HG03060 (cell line): ENCODE data around the gene NELL1.

ENCODE experiments used
- ATAC-seq: cut with Tn5 transposase; IDR thresholded peaks from one replicate; pipeline ENCODE4 v1.9.1; 2021; ENCODE audit warnings: low read depth, moderate number of reproducible peaks; ENCODE audit not compliant: unreplicated experiment

The NELL1 gene

DNA sequence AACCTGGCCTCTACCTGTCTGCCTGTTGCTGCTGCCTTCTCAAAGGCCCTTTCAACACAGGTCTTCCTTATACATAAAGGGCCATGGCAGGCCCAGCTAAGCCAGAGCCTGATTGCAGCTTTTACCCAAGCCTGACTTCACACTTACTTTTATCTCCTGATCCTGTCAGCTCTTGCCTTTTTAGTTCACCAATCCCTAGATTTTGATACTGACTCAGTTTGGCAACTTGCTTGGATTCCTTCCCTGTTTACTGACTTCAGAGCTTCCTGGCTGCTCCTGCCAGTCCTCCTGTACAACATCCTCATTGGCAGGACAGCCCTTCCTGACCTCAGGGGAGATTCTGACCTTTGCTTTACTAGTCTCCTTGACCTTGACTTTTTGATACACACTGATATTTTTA lies 195.2 kb downstream of the NELL1 start:
- no peak for ATAC-seq

DNA sequence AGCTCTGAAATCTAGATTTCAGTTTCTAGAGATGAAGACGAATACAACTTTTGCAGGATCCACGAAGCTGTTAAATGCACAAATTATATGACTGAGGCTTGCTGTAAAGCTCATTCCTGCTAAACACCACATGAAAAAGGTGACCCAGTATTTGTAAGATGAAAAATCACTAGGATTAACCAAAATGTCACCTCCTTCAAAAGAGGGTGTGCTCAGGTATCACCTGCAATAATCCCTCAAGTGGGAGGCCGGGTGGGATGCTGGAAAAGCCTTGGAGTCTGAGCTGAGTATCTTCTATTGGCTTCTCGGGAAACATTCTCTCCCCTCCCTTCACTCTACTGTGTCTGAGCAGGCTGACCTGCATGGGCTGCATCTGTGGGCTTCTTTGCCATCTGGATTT lies 195.8 kb downstream of the NELL1 start:
- ATAC-seq = no peak

GRCh38 chr11:20869123-20869522 lies 199.7 kb downstream of the NELL1 start:
- ATAC-seq = no peak

GRCh38 chr11:20873054-20873453 lies 203.7 kb downstream of the NELL1 start:
- ATAC-seq = no peak

GRCh38 chr11:20874358-20874757 lies 205.0 kb downstream of the NELL1 start:
- ATAC-seq = no peak

DNA sequence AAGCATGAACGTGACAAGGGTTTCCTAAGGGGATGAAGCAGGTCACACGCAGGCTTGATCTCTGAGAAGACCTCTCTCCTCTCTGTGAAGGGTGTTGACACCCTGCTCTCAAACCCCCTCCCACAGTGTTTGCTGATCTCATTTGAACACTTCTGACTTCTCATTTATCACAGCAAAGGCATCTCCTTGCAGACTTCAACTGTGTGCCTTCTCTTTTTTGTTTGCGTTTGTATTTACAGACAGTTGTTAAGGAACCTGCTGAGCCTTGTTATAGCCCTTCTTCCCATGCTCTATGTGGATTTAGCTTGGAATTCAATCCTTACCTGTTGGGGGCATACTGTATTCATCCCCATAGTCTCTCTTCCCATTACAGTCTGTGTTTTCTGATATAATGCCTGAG lies 206.5 kb downstream of the NELL1 start:
- no peak for ATAC-seq

DNA sequence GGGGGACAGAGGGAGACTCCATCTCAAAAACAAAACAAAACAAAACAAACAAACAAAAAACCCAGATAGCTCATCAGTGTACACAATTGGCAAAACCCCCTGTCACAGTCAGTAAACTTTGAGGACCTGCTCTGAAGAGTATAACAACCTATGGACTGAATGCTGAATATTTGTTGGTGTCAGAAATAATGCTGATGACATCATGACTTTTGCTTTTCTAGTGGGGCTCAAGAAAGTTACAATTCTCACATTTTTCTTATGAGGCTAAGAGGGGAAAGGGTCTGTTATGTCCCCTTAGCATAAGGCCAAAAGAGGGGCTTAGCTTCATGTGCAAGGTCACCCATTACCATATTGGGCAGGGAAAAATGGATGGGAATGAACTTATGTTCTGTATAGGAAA lies 207.4 kb downstream of the NELL1 start:
- no peak for ATAC-seq

DNA sequence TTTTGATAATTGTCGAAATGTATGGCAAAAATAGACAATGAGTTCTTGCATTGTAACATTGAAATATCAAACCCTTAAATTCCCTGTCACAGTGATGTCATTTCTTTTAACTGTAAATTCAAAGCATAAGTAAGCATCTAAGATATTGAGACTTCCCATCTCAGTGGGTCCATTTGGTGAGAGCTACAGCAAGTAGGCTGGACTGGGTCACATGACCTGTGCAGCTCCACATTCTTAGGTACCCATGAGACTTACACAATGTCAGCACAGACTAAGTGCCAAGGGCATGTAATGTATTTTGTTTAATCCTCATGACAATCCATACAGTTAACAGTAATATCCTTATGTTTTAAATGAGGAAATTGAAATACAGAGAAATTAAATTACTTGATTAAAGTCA lies 210.7 kb downstream of the NELL1 start:
- ATAC-seq = no peak

- ATAC-seq = no peak
Observed at GRCh38 chr11:20881328-20882079, 212.1 kb downstream of the NELL1 start.

- no peak for ATAC-seq
Observed at GRCh38 chr11:20887137-20887536, 217.8 kb downstream of the NELL1 start.

- ATAC-seq = no peak
Observed at GRCh38 chr11:20894296-20894695, 224.9 kb downstream of the NELL1 start.

- no peak for ATAC-seq
Observed at GRCh38 chr11:20909995-20910726, 240.8 kb downstream of the NELL1 start.

GRCh38 chr11:20910733-20911132 lies 241.3 kb downstream of the NELL1 start:
- no peak for ATAC-seq

- ATAC-seq = no peak
Observed at GRCh38 chr11:20912065-20912821, 242.9 kb downstream of the NELL1 start.

GRCh38 chr11:20912922-20913512 lies 243.6 kb downstream of the NELL1 start:
- ATAC-seq = no peak

GRCh38 chr11:20917306-20917705 lies 247.9 kb downstream of the NELL1 start:
- no peak for ATAC-seq

- ATAC-seq = no peak
Observed at GRCh38 chr11:20926799-20927540, 257.6 kb downstream of the NELL1 start.

DNA sequence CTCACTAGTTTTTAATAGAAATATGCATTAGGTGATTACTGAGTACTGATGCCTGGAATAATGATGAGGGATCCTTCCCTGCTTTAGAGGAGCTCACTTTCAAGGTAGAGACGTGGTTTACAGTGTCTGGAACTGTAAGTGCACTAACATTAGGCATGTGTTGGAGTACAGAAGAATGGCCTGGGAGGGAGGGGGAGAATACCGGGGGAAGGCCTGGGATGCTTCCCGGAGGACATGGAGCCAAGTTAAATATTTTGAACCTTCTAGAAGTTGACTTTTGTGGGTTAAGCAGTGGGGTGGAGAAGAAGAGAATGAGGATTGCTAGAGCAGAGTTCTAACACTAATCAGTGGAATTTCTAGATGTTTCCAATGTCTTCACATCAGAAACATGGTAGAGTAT lies 261.6 kb downstream of the NELL1 start:
- no peak for ATAC-seq

DNA sequence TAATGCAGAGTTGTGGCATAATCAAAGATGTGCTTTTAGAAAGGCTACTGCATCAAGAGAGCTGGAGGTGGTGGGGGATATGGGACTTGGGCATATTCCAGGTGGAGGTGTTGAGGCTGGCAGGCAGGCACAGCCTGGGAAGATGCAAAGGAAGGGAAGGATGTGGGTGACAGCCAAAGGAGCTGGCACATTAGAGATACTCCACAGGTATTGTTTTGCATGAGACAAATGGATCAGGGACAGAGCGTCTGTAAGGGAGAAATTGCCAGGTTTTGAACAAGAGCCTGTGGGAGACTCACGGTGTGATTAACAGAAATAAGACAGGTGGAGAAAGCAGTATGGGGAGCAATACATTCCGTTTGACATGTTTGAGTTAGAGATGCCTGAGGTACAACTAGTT lies 263.7 kb downstream of the NELL1 start:
- ATAC-seq = no peak

GRCh38 chr11:20933958-20934357 lies 264.6 kb downstream of the NELL1 start:
- no peak for ATAC-seq
